Measurements from ENCODE around the gene CSNK1E.
A peak's percentile ranks its signal among the peaks of the same experiment; 100 is the strongest.
"Not testable (repeated sequence)": the region's sequence is repeated elsewhere in the genome, so short reads cannot be mapped to it uniquely, and the experiment has no call there.

Gene CSNK1E

DNA sequence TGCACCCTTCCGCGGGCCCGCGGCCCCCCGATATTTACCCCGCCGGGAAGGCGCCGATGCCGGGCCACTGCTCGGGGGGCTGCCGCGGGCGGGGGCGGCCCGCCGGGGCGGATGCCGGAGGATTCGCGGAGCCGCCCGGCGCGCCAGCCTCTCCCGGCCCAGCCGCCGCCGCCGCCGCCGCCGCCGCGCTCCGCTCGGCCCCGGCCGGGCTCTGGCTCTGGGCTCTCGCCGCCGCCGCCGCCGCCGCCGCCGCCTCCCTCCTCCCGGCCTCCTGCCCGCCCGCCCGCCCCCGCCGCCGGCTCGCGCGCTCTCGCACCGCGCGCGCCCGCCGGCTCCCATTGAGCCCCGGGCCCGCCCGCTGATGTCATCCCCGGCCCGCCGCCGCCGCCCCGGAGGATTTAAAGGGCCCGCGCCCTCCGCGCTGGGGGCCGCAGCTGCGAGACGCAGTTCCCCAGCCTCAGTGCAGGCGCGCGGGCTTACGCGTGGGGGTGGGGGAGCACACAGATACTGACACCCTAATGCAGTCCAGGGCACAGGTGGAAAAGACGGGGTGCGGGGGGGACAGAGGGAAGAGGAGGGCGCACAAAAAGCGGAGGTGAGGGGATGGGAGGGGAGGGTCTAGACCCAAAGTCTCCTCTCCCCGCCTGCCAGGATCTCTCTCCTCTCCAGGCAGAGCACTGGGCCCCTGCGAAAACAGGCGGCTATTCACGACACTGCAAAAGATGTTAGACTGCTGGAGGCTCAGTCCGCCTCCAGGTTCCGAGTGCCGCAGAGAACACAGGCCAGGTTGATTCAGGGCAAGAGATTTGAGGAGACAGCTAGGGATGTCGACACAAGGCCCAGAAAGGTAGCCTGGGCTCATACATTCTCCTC lies at the start of gene CSNK1E:
Gene CSNK1E (minus strand): TSS at position 312 of the 873 bp plus-strand sequence. CDS start 3,276 bp downstream, outside the sequence.
- H3K9me3 ChIP-seq (ENCODE audit: severe bottlenecking) = no peaks in the 10 kb centered on the region
- no peak for DNase-seq (ENCODE audit: low spot score)
- peak; percentile 7 for ATAC-seq (ENCODE audit: low read depth)
- peaks cover 22% of the 10 kb centered on the region for H3K36me3 ChIP-seq (ENCODE audit: low read depth)
- TF ChIP-seq, protein P1, sequence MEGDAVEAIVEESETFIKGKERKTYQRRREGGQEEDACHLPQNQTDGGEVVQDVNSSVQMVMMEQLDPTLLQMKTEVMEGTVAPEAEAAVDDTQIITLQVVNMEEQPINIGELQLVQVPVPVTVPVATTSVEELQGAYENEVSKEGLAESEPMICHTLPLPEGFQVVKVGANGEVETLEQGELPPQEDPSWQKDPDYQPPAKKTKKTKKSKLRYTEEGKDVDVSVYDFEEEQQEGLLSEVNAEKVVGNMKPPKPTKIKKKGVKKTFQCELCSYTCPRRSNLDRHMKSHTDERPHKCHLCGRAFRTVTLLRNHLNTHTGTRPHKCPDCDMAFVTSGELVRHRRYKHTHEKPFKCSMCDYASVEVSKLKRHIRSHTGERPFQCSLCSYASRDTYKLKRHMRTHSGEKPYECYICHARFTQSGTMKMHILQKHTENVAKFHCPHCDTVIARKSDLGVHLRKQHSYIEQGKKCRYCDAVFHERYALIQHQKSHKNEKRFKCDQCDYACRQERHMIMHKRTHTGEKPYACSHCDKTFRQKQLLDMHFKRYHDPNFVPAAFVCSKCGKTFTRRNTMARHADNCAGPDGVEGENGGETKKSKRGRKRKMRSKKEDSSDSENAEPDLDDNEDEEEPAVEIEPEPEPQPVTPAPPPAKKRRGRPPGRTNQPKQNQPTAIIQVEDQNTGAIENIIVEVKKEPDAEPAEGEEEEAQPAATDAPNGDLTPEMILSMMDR (IDR thresholded peaks at IDR 0.05; ENCODE audit: poor library complexity, severe bottlenecking) = no peak
- H3K4me1 ChIP-seq (ENCODE audit: insufficient read depth, poor library complexity, severe bottlenecking) = peaks cover 33% of the 10 kb centered on the region
- no peaks in the 10 kb centered on the region for H3K27me3 ChIP-seq (ENCODE audit: insufficient read depth, poor library complexity, severe bottlenecking)
- H3K4me3 ChIP-seq (ENCODE audit: severe bottlenecking) = peak within 1 kb of the TSS; percentile 94
- H3K27ac ChIP-seq (ENCODE audit: poor library complexity, severe bottlenecking) = peak within 1 kb of the TSS; percentile 98

GRCh38 chr22:38365829-38366228 lies 48.6 kb upstream of the CSNK1E start:
- H3K27ac ChIP-seq (ENCODE audit: poor library complexity, severe bottlenecking); ATAC-seq (ENCODE audit: low read depth); H3K4me1 ChIP-seq (ENCODE audit: insufficient read depth, poor library complexity, severe bottlenecking); H3K9me3 ChIP-seq (ENCODE audit: severe bottlenecking); H3K27me3 ChIP-seq (ENCODE audit: insufficient read depth, poor library complexity, severe bottlenecking); H3K4me3 ChIP-seq (ENCODE audit: severe bottlenecking); DNase-seq (ENCODE audit: low spot score); H3K36me3 ChIP-seq (ENCODE audit: low read depth): not testable (repeated sequence)

DNA sequence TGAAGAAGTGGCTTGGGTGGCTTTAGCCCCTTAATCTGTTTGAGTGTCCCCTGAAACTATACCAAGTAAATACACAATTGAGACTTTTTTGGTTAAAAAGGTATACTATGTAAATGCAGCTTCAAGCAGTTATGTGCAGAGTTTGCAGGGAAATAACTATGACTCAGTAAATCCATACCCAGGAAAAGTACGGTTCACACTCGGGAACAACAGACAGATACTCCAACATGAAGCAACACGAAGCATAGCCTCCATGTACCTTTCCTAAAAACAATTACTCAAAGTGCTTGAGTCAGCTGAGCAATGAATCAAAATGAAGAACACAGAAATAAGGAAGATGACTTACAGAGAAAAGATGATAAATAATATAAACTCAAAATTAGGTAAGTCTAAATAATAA lies 47.9 kb upstream of the CSNK1E start:
- ATAC-seq (ENCODE audit: low read depth); H3K9me3 ChIP-seq (ENCODE audit: severe bottlenecking); H3K36me3 ChIP-seq (ENCODE audit: low read depth); H3K27me3 ChIP-seq (ENCODE audit: insufficient read depth, poor library complexity, severe bottlenecking); H3K4me1 ChIP-seq (ENCODE audit: insufficient read depth, poor library complexity, severe bottlenecking); H3K27ac ChIP-seq (ENCODE audit: poor library complexity, severe bottlenecking); H3K4me3 ChIP-seq (ENCODE audit: severe bottlenecking); DNase-seq (ENCODE audit: low spot score): not testable (repeated sequence)

DNA sequence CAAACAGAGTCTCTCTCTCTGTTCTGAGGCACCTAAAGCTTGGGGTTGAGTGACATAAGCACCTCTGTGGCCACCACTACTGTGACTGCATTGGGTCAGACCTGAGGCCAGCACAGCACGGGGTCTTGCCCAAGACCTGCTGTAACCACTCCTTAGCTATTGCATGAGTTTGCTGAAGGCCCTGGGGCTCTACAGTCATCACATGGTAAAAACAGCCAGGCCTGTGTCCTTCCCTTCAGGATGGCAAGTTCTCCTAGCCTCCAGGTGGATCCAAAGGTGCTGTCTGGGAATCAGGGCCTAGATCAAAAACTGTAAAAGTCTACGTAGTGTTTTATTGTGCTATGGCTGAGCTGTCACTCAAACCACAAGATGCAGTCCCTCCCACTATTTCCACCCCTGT lies 43.3 kb upstream of the CSNK1E start:
- H3K9me3 ChIP-seq (ENCODE audit: severe bottlenecking); ATAC-seq (ENCODE audit: low read depth); H3K36me3 ChIP-seq (ENCODE audit: low read depth); H3K27me3 ChIP-seq (ENCODE audit: insufficient read depth, poor library complexity, severe bottlenecking); DNase-seq (ENCODE audit: low spot score); H3K4me1 ChIP-seq (ENCODE audit: insufficient read depth, poor library complexity, severe bottlenecking); H3K4me3 ChIP-seq (ENCODE audit: severe bottlenecking); H3K27ac ChIP-seq (ENCODE audit: poor library complexity, severe bottlenecking): not testable (repeated sequence)

- ATAC-seq (ENCODE audit: low read depth); H3K4me3 ChIP-seq (ENCODE audit: severe bottlenecking): not testable (repeated sequence)
Measured at GRCh38 chr22:38359817-38360216, 42.6 kb upstream of the CSNK1E start.

DNA sequence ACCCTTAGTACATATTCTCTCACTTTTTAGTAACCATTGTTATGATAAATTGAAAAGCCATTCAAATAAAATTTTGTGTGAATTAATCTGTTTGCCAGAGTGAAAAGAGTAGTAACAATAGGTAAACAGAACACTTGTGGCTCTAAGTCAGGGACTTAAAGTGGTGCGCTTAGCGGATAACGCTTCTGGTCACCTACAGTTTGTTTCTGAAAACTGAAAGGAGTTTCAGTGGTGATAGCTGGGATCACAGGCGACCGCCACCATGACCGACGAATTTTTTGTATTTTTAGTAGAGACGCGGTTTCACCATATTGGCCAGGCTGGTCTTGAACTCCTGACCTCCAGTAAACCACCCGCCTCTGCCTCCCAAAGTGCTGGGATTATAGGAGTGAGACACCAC lies 40.7 kb upstream of the CSNK1E start:
- H3K36me3 ChIP-seq (ENCODE audit: low read depth); ATAC-seq (ENCODE audit: low read depth); DNase-seq (ENCODE audit: low spot score); H3K9me3 ChIP-seq (ENCODE audit: severe bottlenecking); H3K27me3 ChIP-seq (ENCODE audit: insufficient read depth, poor library complexity, severe bottlenecking); H3K4me3 ChIP-seq (ENCODE audit: severe bottlenecking); H3K4me1 ChIP-seq (ENCODE audit: insufficient read depth, poor library complexity, severe bottlenecking); H3K27ac ChIP-seq (ENCODE audit: poor library complexity, severe bottlenecking): not testable (repeated sequence)

More at GRCh38 chr22:38359817-38360216, 42.6 kb upstream of the CSNK1E start:
- H3K4me1 ChIP-seq (ENCODE audit: insufficient read depth, poor library complexity, severe bottlenecking); H3K27ac ChIP-seq (ENCODE audit: poor library complexity, severe bottlenecking); DNase-seq (ENCODE audit: low spot score); H3K27me3 ChIP-seq (ENCODE audit: insufficient read depth, poor library complexity, severe bottlenecking); H3K9me3 ChIP-seq (ENCODE audit: severe bottlenecking); H3K36me3 ChIP-seq (ENCODE audit: low read depth): not testable (repeated sequence)

DNA sequence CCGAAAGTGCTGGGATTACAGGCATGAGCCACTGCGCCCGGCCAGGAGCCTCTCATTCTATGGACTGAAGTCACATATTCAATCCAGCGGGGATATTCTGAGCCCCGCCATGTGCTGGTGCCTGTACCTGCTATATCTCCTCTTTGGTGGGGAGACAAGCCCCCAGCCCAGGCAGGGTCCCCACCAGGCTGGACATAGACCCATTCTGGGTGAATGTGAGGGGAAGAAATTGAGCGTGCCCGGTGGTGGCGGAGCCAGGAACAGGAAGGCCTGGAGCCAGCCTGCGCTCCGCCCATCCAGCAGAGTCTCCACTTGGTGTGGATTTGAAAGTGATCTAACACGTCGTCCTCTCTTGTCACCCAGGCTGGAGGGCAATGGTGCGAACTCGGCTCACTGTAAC lies 38.0 kb upstream of the CSNK1E start:
- H3K4me3 ChIP-seq (ENCODE audit: severe bottlenecking) = no peak overlapping the region
- H3K9me3 ChIP-seq (ENCODE audit: severe bottlenecking) = no peaks in the 10 kb centered on the region
- no peaks in the 10 kb centered on the region for H3K4me1 ChIP-seq (ENCODE audit: insufficient read depth, poor library complexity, severe bottlenecking)
- H3K36me3 ChIP-seq (ENCODE audit: low read depth) = no peaks in the 10 kb centered on the region
- no peak overlapping the region for H3K27ac ChIP-seq (ENCODE audit: poor library complexity, severe bottlenecking)
- TF ChIP-seq, protein P1 (IDR thresholded peaks at IDR 0.05; ENCODE audit: poor library complexity, severe bottlenecking) = no peak
- ATAC-seq (ENCODE audit: low read depth) = no peak
- H3K27me3 ChIP-seq (ENCODE audit: insufficient read depth, poor library complexity, severe bottlenecking) = no peaks in the 10 kb centered on the region
- DNase-seq (ENCODE audit: low spot score) = no peak

Measured in RWPE2 (cell line).